SKM-1 treated with dmso at 0.1 percent for 144 hours (cell line): ENCODE data around the gene FBXO42.

ENCODE experiments used
- DNase-seq: peaks from one replicate; lab custom pipeline; 2025; ENCODE audit not compliant: unreplicated experiment; lab: John Stamatoyannopoulos, UW

FBXO42 gene

GRCh38 chr1:16244650-16245285, 107.5 kb downstream of the FBXO42 start:
- no peak for DNase-seq

- peak; percentile 67 for DNase-seq
These were observed 108.2 kb downstream of the FBXO42 start for GRCh38 chr1:16243936-16244649.

- DNase-seq: no peak
These were observed 109.1 kb downstream of the FBXO42 start for GRCh38 chr1:16243215-16243610.

- DNase-seq: no peak
These were observed 109.6 kb downstream of the FBXO42 start for GRCh38 chr1:16242556-16243214.

GRCh38 chr1:16241221-16241708, 111.0 kb downstream of the FBXO42 start:
- DNase-seq: no peak

- DNase-seq: no peak
These were observed 112.2 kb downstream of the FBXO42 start for GRCh38 chr1:16239972-16240491.

- DNase-seq: no peak
These were observed 114.9 kb downstream of the FBXO42 start for GRCh38 chr1:16237343-16237830.

GRCh38 chr1:16236511-16237342, 115.6 kb downstream of the FBXO42 start, which contains the start of gene CPLANE2:
CPLANE2 (minus strand) TSS chr1:16237183; CDS start chr1:16236742, 441 bp downstream.
- DNase-seq: peak; percentile 88

GRCh38 chr1:16235944-16236510, 116.3 kb downstream of the FBXO42 start:
- no peak for DNase-seq

- no peak for DNase-seq
These were observed 116.9 kb downstream of the FBXO42 start for GRCh38 chr1:16235347-16235746.

GRCh38 chr1:16233431-16233830, 118.8 kb downstream of the FBXO42 start:
- DNase-seq: no peak

GRCh38 chr1:16232316-16232710, 120.0 kb downstream of the FBXO42 start:
- DNase-seq: no peak

GRCh38 chr1:16231331-16232315, 120.7 kb downstream of the FBXO42 start:
- DNase-seq: no peak

GRCh38 chr1:16230744-16231143, 121.5 kb downstream of the FBXO42 start:
- DNase-seq: no peak

- no peak for DNase-seq
These were observed 122.1 kb downstream of the FBXO42 start for GRCh38 chr1:16229976-16230740.

GRCh38 chr1:16226490-16227179, 125.6 kb downstream of the FBXO42 start:
- no peak for DNase-seq

GRCh38 chr1:16226129-16226489, 126.2 kb downstream of the FBXO42 start:
- DNase-seq: no peak

- DNase-seq: no peak
These were observed 127.8 kb downstream of the FBXO42 start for GRCh38 chr1:16224472-16224871.
